Bronchial epithelial cell (primary cell): Measurements from ENCODE around the gene CCL3. TPM values are rescaled to one million over a fixed set of nuclear protein-coding genes. Genes with fewer than 3 reads are reported as not detected.

Experiments
- DNase-seq: peaks from one replicate; pipeline ENCODE4 v3.0.0-alpha.2; 2010; ENCODE audit warnings: low read depth
- FAIRE-seq: peaks from 2 replicates; lab custom pipeline; 2011; peaks lifted over from hg19 to GRCh38; lab: Jason Lieb, UNC
- H3K27me3 ChIP-seq: 2 replicates; pipeline ENCODE4 v1.5.1; 2011; ENCODE audit warnings: low read length; ENCODE audit not compliant: control insufficient read depth, insufficient read depth
- H3K36me3 ChIP-seq: 2 replicates; pipeline ENCODE4 v1.5.1; 2011; ENCODE audit warnings: low read length; ENCODE audit not compliant: control insufficient read depth, insufficient read depth
- H3K4me3 ChIP-seq: 2 replicates; pipeline ENCODE4 v1.5.1; 2011; ENCODE audit warnings: mild to moderate bottlenecking, low read depth, low read length, control low read depth
- CTCF ChIP-seq: IDR thresholded peaks from 2 replicates; pipeline ENCODE4 v1.5.1; 2011; ENCODE audit warnings: mild to moderate bottlenecking, moderate library complexity, low read length, control low read depth, inconsistent platforms; ENCODE audit not compliant: insufficient read depth, severe bottlenecking
- total RNA-seq: library from RNA; depleted of rRNA; stranded (reverse); fragments of >200 nt; gene quantifications from 2 replicates; pipeline ENCODE4 v1.2.1, GENCODE V29; 2014

The CCL3 gene
- total RNA-seq, 1 donor from 2014 or later = not detected

- Histone ChIP-seq H3K36me3 (no peaks in the 10 kb centered on the region), H3K4me3 (no peak overlapping the region), H3K27me3 (no peaks in the 10 kb centered on the region)
- TF ChIP-seq CTCF = no peak
- no peak for FAIRE-seq
- no peak for DNase-seq
These were observed 33.9 kb downstream of the CCL3 start for GRCh38 chr17:36055921-36056520.

GRCh38 chr17:36055171-36055570 lies 34.8 kb downstream of the CCL3 start:
- FAIRE-seq (no peak), DNase-seq (no peak)
- Histone ChIP-seq H3K27me3 (no peaks in the 10 kb centered on the region), H3K36me3 (no peaks in the 10 kb centered on the region), H3K4me3 (no peak overlapping the region)
- TF ChIP-seq CTCF = no peak

- DNase-seq = no peak
- TF ChIP-seq CTCF = no peak
- Histone ChIP-seq H3K36me3 (no peaks in the 10 kb centered on the region), H3K4me3 (no peak overlapping the region), H3K27me3 (peaks cover 2% of the 10 kb centered on the region)
- FAIRE-seq = no peak
These were observed 40.3 kb downstream of the CCL3 start for GRCh38 chr17:36049643-36050042.

- DNase-seq = no peak
- TF ChIP-seq CTCF = no peak
- no peak for FAIRE-seq
- Histone ChIP-seq H3K36me3 (no peaks in the 10 kb centered on the region), H3K27me3 (peaks cover 2% of the 10 kb centered on the region), H3K4me3 (no peak overlapping the region)
These were observed 41.9 kb downstream of the CCL3 start for GRCh38 chr17:36048066-36048465.

Other genes starting within 250 kb of the CCL3 start
- not detected in 2 replicates for gene HEATR9, start 221.3 kb downstream of the CCL3 start, total RNA-seq
- 0.26 TPM in 1 of 2 replicates, not detected in the other for gene CCL5, start 209.8 kb downstream of the CCL3 start, total RNA-seq
- gene RDM1, start 159.4 kb downstream of the CCL3 start, total RNA-seq = 0.13 TPM in 1 of 2 replicates, not detected in the other
- gene LYZL6, start 146.4 kb downstream of the CCL3 start, total RNA-seq = not detected in 2 replicates
- not detected in 2 replicates for gene CCL16, start 108.6 kb downstream of the CCL3 start, total RNA-seq
- not detected in 2 replicates for gene CCL14, start 103.4 kb downstream of the CCL3 start, total RNA-seq
- gene CCL15, start 88.6 kb downstream of the CCL3 start, total RNA-seq = not detected in 2 replicates
- gene CCL23, start 72.2 kb downstream of the CCL3 start, total RNA-seq = not detected in 2 replicates
- under 0.01 TPM in 1 of 2 replicates, not detected in the other for gene CCL18, start 25.9 kb downstream of the CCL3 start, total RNA-seq
- not detected in 2 replicates for gene CCL4, start 13.7 kb upstream of the CCL3 start, total RNA-seq
- gene TBC1D3B, start 86.5 kb upstream of the CCL3 start, total RNA-seq = 0.79 and 3.1 TPM in 2 replicates
- gene CCL3L1, start 106.6 kb upstream of the CCL3 start, total RNA-seq = not detected in 2 replicates
- not detected in 2 replicates for gene CCL4L2, start 120.9 kb upstream of the CCL3 start, total RNA-seq
- gene TBC1D3I, start 174.4 kb upstream of the CCL3 start, total RNA-seq = 0.13 TPM in 1 of 2 replicates, not detected in the other
- gene TBC1D3G, start 233.7 kb upstream of the CCL3 start, total RNA-seq = not detected in 2 replicates